IMR-90 (cell line): ENCODE data around the gene DNAJC3. TPM values are rescaled to one million over a fixed set of nuclear protein-coding genes. Genes with fewer than 3 reads are reported as not detected.

Experiments
- ATAC-seq: fragments of 200-7000 bp; cut with Tn5 transposase; 2 replicates; pipeline ENCODE4 v1.9.1; 2020; ENCODE audit warnings: low read depth, mild to moderate bottlenecking, moderate library complexity
- BruUV-seq: library from RNA; stranded (reverse); fragments of 400-500 nt; replicated peaks from 2 replicates; lab custom pipeline; 2021; lab: Mats Ljungman, UMichigan
- CTCF ChIA-PET: fragments of 300-600 bp; formaldehyde crosslinking; extraction: SDS; loops from one replicate; lab custom pipeline; 2021; ENCODE audit warnings: antibody characterized with exemption; lab: Yijun Ruan, JAX
- POLR2A ChIA-PET: fragments of 300-600 bp; sonication (Branson Sonifier 250); formaldehyde crosslinking; loops from one replicate; lab custom pipeline; 2022; ENCODE audit warnings: antibody characterized with exemption; ENCODE audit not compliant: unreplicated experiment; lab: Charles Lee
- DNase-seq: peaks from one replicate; pipeline ENCODE4 v3.0.0; 2013
- H2AFZ ChIP-seq: replicated peaks from 2 replicates; pipeline ENCODE3; 2013; ENCODE audit warnings: low read length, mild to moderate bottlenecking; ENCODE audit not compliant: poor library complexity
- H2AK5ac ChIP-seq: 2 replicates; pipeline ENCODE4 v1.6.1; 2013; ENCODE audit warnings: low read depth, low read length, inconsistent platforms
- H2AK9ac ChIP-seq: replicated peaks from 2 replicates; pipeline ENCODE3; 2013; ENCODE audit warnings: mild to moderate bottlenecking, low read depth, low read length, moderate library complexity; ENCODE audit not compliant: poor library complexity
- H2BK120ac ChIP-seq: 2 replicates; pipeline ENCODE4 v1.6.1; 2013; ENCODE audit warnings: low read depth, low read length, inconsistent platforms
- H2BK15ac ChIP-seq: 3 replicates; pipeline ENCODE4 v1.6.1; 2013; ENCODE audit warnings: low read depth, low read length, inconsistent platforms
- H2BK20ac ChIP-seq: 2 replicates; pipeline ENCODE4 v1.6.1; 2013; ENCODE audit warnings: low read depth, mild to moderate bottlenecking, inconsistent platforms, low read length, moderate library complexity
- H2BK5ac ChIP-seq: 2 replicates; pipeline ENCODE4 v1.6.1; 2013; ENCODE audit warnings: mild to moderate bottlenecking, low read depth, low read length, inconsistent platforms; ENCODE audit not compliant: poor library complexity, severe bottlenecking
- H3K14ac ChIP-seq: replicated peaks from 2 replicates; pipeline ENCODE4 v1.6.1; 2013; ENCODE audit warnings: low read depth, low read length, inconsistent platforms
- H3K18ac ChIP-seq: 2 replicates; pipeline ENCODE4 v1.6.1; 2013; ENCODE audit warnings: low read depth, low read length, control low read depth
- H3K23ac ChIP-seq: 2 replicates; pipeline ENCODE4 v1.6.1; 2013; ENCODE audit warnings: low read depth, low read length, inconsistent platforms
- H3K27ac ChIP-seq: 2 replicates; pipeline ENCODE4 v1.5.1; 2013; ENCODE audit warnings: mild to moderate bottlenecking, control low read depth, low read length; ENCODE audit not compliant: insufficient read depth
- H3K27me3 ChIP-seq: 2 replicates; pipeline ENCODE4 v1.6.1; 2013; ENCODE audit warnings: low read length; ENCODE audit not compliant: control insufficient read depth, insufficient read depth
- H3K36me3 ChIP-seq: 2 replicates; pipeline ENCODE4 v1.6.1; 2013; ENCODE audit warnings: low read length, mixed read lengths; ENCODE audit not compliant: control insufficient read depth, insufficient read depth
- H3K4ac ChIP-seq: 2 replicates; pipeline ENCODE4 v1.6.1; 2013; ENCODE audit warnings: low read depth, low read length, inconsistent platforms
- H3K4me1 ChIP-seq: 2 replicates; pipeline ENCODE4 v1.6.1; 2013; ENCODE audit warnings: low read length, mixed read lengths; ENCODE audit not compliant: control insufficient read depth, insufficient read depth
- H3K4me2 ChIP-seq: 2 replicates; pipeline ENCODE4 v1.6.1; 2013; ENCODE audit warnings: low read depth, mild to moderate bottlenecking, control low read depth, low read length, moderate library complexity
- H3K4me3 ChIP-seq: 2 replicates; pipeline ENCODE4 v1.5.1; 2013; ENCODE audit warnings: low read depth, mild to moderate bottlenecking, control low read depth, low read length, moderate library complexity; ENCODE audit not compliant: insufficient read depth
- H3K56ac ChIP-seq: 2 replicates; pipeline ENCODE4 v1.6.1; 2013; ENCODE audit warnings: low read length, inconsistent platforms; ENCODE audit not compliant: insufficient read depth; ENCODE audit errors: extremely low read depth
- H3K79me1 ChIP-seq, 2 experiments: 2 replicates each; pipeline ENCODE4 v1.6.1; 2013; ENCODE audit warnings: low read length in 2 of 2, inconsistent platforms in 1 of 2, low read depth in 1 of 2
- H3K9ac ChIP-seq: 2 replicates; pipeline ENCODE4 v1.6.1; 2013; ENCODE audit warnings: low read depth, low read length, control low read depth
- H3K9me1 ChIP-seq: 2 replicates; pipeline ENCODE4 v1.6.1; 2013; ENCODE audit warnings: low read length, inconsistent platforms; ENCODE audit not compliant: insufficient read depth
- H3K9me3 ChIP-seq: 2 replicates; pipeline ENCODE4 v1.6.1; 2013; ENCODE audit warnings: low read length; ENCODE audit not compliant: control insufficient read depth, insufficient read depth
- H4K20me1 ChIP-seq: 2 replicates; pipeline ENCODE4 v1.6.1; 2013; ENCODE audit warnings: low read length, inconsistent platforms; ENCODE audit not compliant: insufficient read depth
- H4K5ac ChIP-seq: 2 replicates; pipeline ENCODE4 v1.6.1; 2013; ENCODE audit warnings: mild to moderate bottlenecking, low read depth, low read length, control low read depth
- H4K8ac ChIP-seq, 2 experiments: 2 replicates each; pipeline ENCODE4 v1.6.1; 2013; ENCODE audit warnings: low read depth in 2 of 2, low read length in 2 of 2, control low read depth in 1 of 2, inconsistent platforms in 1 of 2
- H4K91ac ChIP-seq: 2 replicates; pipeline ENCODE4 v1.6.1; 2013; ENCODE audit warnings: low read depth, low read length, inconsistent platforms; ENCODE audit not compliant: insufficient read depth
- BHLHE40 ChIP-seq: fragments of 150-350 bp; IDR thresholded peaks from 2 replicates; pipeline ENCODE4 v1.6.1; 2016; ENCODE audit warnings: mild to moderate bottlenecking, low read depth, low read length
- CEBPB ChIP-seq: IDR thresholded peaks from 2 replicates; pipeline ENCODE4 v1.6.1; 2012; ENCODE audit warnings: low read depth, low read length, improper control_type of control experiment
- POLR2A ChIP-seq: IDR thresholded peaks from 2 replicates; pipeline ENCODE4 v1.6.1; 2012; ENCODE audit warnings: mild to moderate bottlenecking, low read depth, low read length
- RCOR1 ChIP-seq: IDR thresholded peaks from 2 replicates; pipeline ENCODE4 v1.6.1; 2012; ENCODE audit warnings: mild to moderate bottlenecking, low read length, improper control_type of control experiment; ENCODE audit not compliant: insufficient replicate concordance
- WGBS, 2 experiments: methylation state at CpG; one replicate each; pipeline versions ENCODE4 v1.1.5 to v1.1.7; 2013; ENCODE audit warnings: missing lambda C conversion rate in 2 of 2; ENCODE audit not compliant: insufficient read length in 1 of 2; ENCODE audit errors: extremely low coverage in 2 of 2; 5-methylcytosine and 5-hydroxymethylcytosine counted together
- dilution Hi-C: fragments of 300-500 bp; cut with HindIII; formaldehyde crosslinking; loops from one replicate; pipeline ENCODE4 v1.14.3; 2018; ENCODE audit warnings: low sequenced_read_pairs; ENCODE audit not compliant: unreplicated experiment
- in situ Hi-C: fragments of 300-500 bp; cut with MboI; formaldehyde crosslinking; loops from 3 replicates; pipeline ENCODE4 v1.14.3; 2019; ENCODE audit warnings: low sequenced_read_pairs, inconsistent platforms, mixed read lengths
- intact Hi-C: fragments of 100-400 bp; cut with micrococcal nuclease; formaldehyde crosslinking; loops from 2 replicates; pipeline ENCODE4 v1.10.0; 2022
- polyA plus RNA-seq, 3 experiments: library from polyadenylated mRNA; depleted of rRNA; stranded (reverse); fragments of >200 nt; gene quantifications; 2 replicates each; pipeline ENCODE4 v1.2.3, GENCODE V29; 2012; ENCODE audit warnings: low replicate concordance in 1 of 3
- total RNA-seq: library from RNA; depleted of rRNA; stranded (reverse); fragments of >200 nt; gene quantifications from 2 replicates; pipeline ENCODE4 v1.2.3, GENCODE V29; 2012

Gene DNAJC3
- total and polyA plus RNA-seq, 2 of the 4 experiments (the other 2 are of a cell fraction), result 10.7 to 28.5 TPM

GRCh38 chr13:95833719-95834118 lies 156.8 kb downstream of the DNAJC3 start:
- in situ Hi-C loops, result loop anchor here (10.0 kb wide), 1 partner anchor 219 kb away; no protein-coding TSS in a partner anchor
- peak; percentile 57 for ATAC-seq
- POLR2A ChIA-PET, result no interaction called here

More at GRCh38 chr13:95833719-95834118, 156.8 kb downstream of the DNAJC3 start:
- Histone ChIP-seq H2BK15ac (no peak overlapping the region), H3K79me1 (no peaks in the 10 kb centered on the region), H3K18ac (no peak overlapping the region), H3K4ac (no peak overlapping the region), H2BK120ac (no peak overlapping the region), H3K27me3 (no peaks in the 10 kb centered on the region), H2AFZ (no peak overlapping the region), H3K9ac (no peak overlapping the region), H3K9me3 (no peaks in the 10 kb centered on the region), H3K4me3 (no peak overlapping the region), H3K36me3 (0 out of 2 replicates have a peak, but pooled peaks cover 2% of the 10 kb centered on the region), H3K9me1 (no peaks in the 10 kb centered on the region), H3K56ac (no peak overlapping the region), H2AK9ac (no peak overlapping the region), H4K5ac (no peak overlapping the region), H3K27ac (no peak overlapping the region), H2BK20ac (no peak overlapping the region), H3K23ac (no peak overlapping the region), H4K8ac (no peak overlapping the region), H3K14ac (no peak overlapping the region), H3K4me1 (no peaks in the 10 kb centered on the region), H4K20me1 (no peaks in the 10 kb centered on the region), H2AK5ac (no peak overlapping the region), H4K91ac (no peak overlapping the region), H3K4me2 (no peak overlapping the region), H2BK5ac (no peak overlapping the region)
- CTCF ChIA-PET, result interaction anchor here (0.6 to 2.1 kb wide), 19 partner anchors 9 to 340 kb away, joined by 3 to 12 read pairs (median 5); no protein-coding TSS in a partner anchor
- DNase-seq, result peak; percentile 11
- no TSS peak for BruUV-seq
- no CpG with 5 or more reads among the region's 1 CpG for WGBS, 2 experiments
- no peak for TF ChIP-seq POLR2A
- TF ChIP-seq CEBPB, result no peak
- no peak for TF ChIP-seq RCOR1
- no peak for TF ChIP-seq BHLHE40
- dilution Hi-C loops, result no loop called here
- intact Hi-C loops, result loop anchor here (1.0 to 2.0 kb wide), 7 partner anchors 157 to 429 kb away; no protein-coding TSS in a partner anchor
